Right atrium auricular region (tissue), 2 donors: ENCODE measurements around the gene GUCD1. TPM values are rescaled to one million over a fixed set of nuclear protein-coding genes. Genes with fewer than 3 reads are reported as not detected.

Source experiments
- DNase-seq: peaks from one replicate; pipeline ENCODE4 v3.0.0-alpha.2; 2019; ENCODE audit warnings: low spot score
- H3K27ac ChIP-seq, 2 donors: fragments of 200-600 bp; sonication (generic); 1 replicate in 1 of 2; 2 replicates in 1 of 2; pipeline ENCODE4 v1.5.1; 2016 to 2019
- H3K27me3 ChIP-seq, 2 donors: fragments of 200-600 bp; sonication (generic); one replicate each; pipeline versions ENCODE4 v1.5.1 to v1.6.0; 2017 to 2019
- H3K36me3 ChIP-seq: fragments of 200-600 bp; sonication (generic); one replicate; pipeline ENCODE4 v1.5.1; 2016
- H3K4me1 ChIP-seq, 2 donors: fragments of 200-600 bp; sonication (generic); one replicate each; pipeline versions ENCODE4 v1.5.1 to v1.6.0; 2017 to 2019
- H3K4me3 ChIP-seq, 2 donors: fragments of 200-600 bp; sonication (generic); 1 replicate in 1 of 2; 2 replicates in 1 of 2; pipeline ENCODE4 v1.5.1; 2017 to 2019; ENCODE audit warnings: mild to moderate bottlenecking in 1 of 2, moderate library complexity in 1 of 2
- H3K9me3 ChIP-seq, 2 donors: fragments of 200-600 bp; sonication (generic); one replicate each; pipeline ENCODE4 v1.5.1; 2019
- total RNA-seq, 2 donors: library from RNA; depleted of rRNA; stranded (reverse); fragments of >200 nt; gene quantifications; one replicate each; pipeline ENCODE4 v1.1.0, GENCODE V29; 2016
- TF ChIP-seq, protein P1 (sequence below), 2 donors: fragments of 200-600 bp; sonication (generic); IDR thresholded peaks; one replicate each; pipeline ENCODE4 v1.5.1; 2019; ENCODE audit warnings: antibody characterized with exemption in 2 of 2

GUCD1 gene
- total RNA-seq, 2 donors from 2014 or later, result 132 to 147 TPM

DNA sequence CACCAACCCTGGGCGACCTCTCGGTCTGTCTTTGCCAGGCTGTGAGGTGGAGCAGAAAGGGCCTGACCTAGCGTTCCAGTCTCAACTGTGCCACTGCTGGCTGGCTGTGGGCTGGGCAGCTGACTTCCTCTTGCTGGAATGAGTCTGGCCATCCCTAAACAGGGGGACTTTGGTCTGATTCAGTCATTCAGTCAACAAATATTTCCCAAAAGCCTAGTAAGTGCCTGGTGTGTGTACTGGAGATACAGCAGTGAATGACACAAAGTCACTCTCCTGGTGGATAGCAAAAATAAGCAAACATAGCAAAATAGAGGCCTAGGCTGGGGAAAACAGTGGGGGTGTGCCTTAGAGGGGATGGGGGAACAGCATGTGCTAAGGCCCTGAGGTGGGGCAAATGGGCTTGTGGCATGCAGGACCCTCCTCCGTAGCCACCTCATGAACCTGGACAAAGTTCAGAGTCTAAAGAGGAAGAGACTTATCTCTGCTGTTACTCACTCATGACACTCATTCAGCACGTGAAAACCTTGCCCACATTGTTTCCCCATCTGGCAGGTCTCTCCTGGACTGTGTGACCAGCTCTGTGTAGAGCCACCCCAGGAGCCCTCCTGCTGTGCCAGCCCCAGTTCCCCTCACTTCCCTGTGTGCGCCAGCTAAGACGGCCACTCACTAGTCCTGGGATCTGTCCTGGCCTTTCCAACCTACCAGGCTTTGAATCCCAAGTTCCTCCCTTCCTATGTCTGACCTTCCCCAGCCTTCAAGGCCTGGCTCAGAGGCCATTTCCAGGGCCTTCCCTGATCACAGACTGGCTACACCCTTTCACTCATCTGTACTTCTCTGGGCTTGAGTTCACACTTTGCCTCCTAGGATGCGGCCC lies 4.7 kb downstream of the GUCD1 start:
- H3K9me3 ChIP-seq, result no peaks in the 10 kb centered on the region
- DNase-seq, result no peak
- H3K36me3 ChIP-seq, result peaks cover 35% of the 10 kb centered on the region
- peaks cover 0 to 60% of the 10 kb centered on the region in 2 donors for H3K4me1 ChIP-seq
- TF ChIP-seq, protein P1, sequence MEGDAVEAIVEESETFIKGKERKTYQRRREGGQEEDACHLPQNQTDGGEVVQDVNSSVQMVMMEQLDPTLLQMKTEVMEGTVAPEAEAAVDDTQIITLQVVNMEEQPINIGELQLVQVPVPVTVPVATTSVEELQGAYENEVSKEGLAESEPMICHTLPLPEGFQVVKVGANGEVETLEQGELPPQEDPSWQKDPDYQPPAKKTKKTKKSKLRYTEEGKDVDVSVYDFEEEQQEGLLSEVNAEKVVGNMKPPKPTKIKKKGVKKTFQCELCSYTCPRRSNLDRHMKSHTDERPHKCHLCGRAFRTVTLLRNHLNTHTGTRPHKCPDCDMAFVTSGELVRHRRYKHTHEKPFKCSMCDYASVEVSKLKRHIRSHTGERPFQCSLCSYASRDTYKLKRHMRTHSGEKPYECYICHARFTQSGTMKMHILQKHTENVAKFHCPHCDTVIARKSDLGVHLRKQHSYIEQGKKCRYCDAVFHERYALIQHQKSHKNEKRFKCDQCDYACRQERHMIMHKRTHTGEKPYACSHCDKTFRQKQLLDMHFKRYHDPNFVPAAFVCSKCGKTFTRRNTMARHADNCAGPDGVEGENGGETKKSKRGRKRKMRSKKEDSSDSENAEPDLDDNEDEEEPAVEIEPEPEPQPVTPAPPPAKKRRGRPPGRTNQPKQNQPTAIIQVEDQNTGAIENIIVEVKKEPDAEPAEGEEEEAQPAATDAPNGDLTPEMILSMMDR (IDR thresholded peaks at IDR 0.05), result no peak
- no peaks in the 10 kb centered on the region for H3K27me3 ChIP-seq
- peak overlapping the region; percentile 59 to 65 for H3K27ac ChIP-seq
- no peak overlapping the region for H3K4me3 ChIP-seq

DNA sequence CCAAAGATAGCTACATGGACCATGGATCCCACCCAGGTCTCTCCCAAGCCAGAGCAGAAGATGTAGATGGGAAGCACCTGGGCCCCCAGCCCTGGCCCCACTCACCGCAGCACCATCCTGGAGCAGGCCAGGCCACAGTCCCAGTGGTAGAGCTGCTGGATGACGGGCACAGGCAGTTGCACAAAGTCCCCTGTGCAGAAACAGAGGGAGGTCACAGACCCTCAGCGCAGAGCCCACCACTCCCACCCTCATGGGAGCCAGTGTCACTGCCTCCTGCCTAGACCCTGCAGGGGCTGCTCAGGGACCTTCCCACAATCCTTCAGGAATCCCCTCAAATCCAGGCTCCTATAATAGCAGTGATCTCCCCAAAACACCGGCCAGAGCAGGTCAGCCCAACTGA lies 6.1 kb downstream of the GUCD1 start:
- Histone ChIP-seq H3K27ac (no peak overlapping the region), H3K9me3 (no peaks in the 10 kb centered on the region), H3K36me3 (peaks cover 46% of the 10 kb centered on the region), H3K4me3 (no peak overlapping the region), H3K4me1 (peaks cover 0 to 68% of the 10 kb centered on the region in 2 donors), H3K27me3 (no peaks in the 10 kb centered on the region)
- TF ChIP-seq, protein P1 (IDR thresholded peaks at IDR 0.05), result no peak
- DNase-seq, result no peak

DNA sequence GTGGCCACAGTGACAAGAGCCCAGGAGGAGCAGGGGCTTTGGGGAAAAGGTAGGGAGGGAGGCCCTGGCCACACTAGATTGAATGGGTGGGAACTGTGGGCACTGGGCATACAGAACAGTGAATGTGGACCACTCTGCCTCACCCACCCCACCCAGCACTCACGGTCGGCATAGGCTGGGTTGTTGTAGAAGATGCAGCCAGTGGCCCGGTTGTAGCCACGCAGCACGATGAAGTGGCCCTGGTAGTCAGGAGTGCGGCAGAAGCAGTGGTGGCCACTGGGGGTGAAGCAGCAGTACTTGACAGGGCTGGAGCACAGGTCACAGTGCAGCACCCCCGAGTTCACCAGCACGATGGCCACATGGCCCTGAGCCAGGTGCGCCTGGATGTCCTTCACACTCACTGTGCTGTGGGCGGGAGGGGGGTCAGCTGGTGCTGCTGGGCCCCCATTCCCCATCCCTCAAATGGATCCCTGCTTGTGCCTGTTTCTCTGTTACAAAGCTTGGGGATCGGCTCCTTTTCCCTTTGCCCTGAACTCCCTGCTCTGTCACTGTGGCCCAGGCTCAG lies 11.2 kb downstream of the GUCD1 start:
- no peak for DNase-seq

DNA sequence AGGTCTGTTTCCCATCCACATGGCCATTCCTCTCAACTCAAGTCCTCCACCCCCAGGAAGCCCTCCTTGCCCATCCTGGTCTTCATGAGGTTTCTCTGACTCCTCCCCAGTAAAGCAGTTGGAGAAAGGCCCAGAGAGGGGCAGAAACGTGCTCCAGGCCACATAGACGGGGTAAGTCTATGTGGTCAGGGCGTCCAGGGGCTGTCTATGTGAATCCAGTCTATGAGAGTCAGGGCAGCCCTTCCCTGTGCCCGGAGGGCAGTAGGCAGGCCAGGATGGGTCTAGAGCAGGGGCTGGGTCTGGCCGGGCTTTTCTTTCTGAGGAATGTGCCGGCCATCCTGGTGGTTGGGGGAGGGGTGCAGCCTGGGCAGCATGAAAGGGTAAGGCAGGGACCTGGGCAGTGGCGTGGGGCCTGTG lies 11.7 kb downstream of the GUCD1 start:
- Histone ChIP-seq H3K9me3 (no peaks in the 10 kb centered on the region), H3K36me3 (peaks cover 78% of the 10 kb centered on the region), H3K27ac (peak overlapping the region in 1 of 2 donors; percentile 14), H3K27me3 (no peaks in the 10 kb centered on the region), H3K4me3 (no peak overlapping the region), H3K4me1 (peaks cover 0 to 44% of the 10 kb centered on the region in 2 donors)
- DNase-seq, result no peak
- TF ChIP-seq, protein P1 (IDR thresholded peaks at IDR 0.05), result no peak

More for the DNA sequence above, 11.2 kb downstream of the GUCD1 start:
- TF ChIP-seq, protein P1 (IDR thresholded peaks at IDR 0.05), result no peak
- no peaks in the 10 kb centered on the region for H3K9me3 ChIP-seq
- H3K27me3 ChIP-seq, result no peaks in the 10 kb centered on the region
- no peak overlapping the region for H3K27ac ChIP-seq
- no peak overlapping the region for H3K4me3 ChIP-seq
- H3K4me1 ChIP-seq, result peaks cover 0 to 45% of the 10 kb centered on the region in 2 donors
- peaks cover 83% of the 10 kb centered on the region for H3K36me3 ChIP-seq

DNA sequence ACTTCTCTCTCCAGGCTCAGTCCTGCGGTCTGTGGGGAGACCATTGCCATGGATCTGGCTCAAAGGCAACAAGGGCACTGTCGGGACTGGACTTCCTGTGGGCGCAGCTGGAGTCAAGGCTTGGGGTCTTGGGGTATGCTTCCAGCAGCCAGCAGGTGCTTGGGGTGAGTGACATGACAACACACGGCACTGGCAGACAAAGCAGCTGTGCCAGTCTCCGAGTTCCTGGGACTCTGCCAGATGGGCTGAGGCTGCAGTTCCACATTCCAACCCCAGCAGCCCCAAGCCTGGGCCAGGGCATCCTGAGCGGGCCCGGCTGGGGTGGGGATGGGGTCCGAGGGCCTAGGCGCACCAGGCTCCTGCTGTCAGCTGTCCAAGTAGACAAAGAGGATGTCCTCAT lies 12.3 kb downstream of the GUCD1 start:
- H3K4me3 ChIP-seq, result no peak overlapping the region
- no peaks in the 10 kb centered on the region for H3K27me3 ChIP-seq
- H3K9me3 ChIP-seq, result no peaks in the 10 kb centered on the region
- peak overlapping the region; percentile 14 to 40 for H3K27ac ChIP-seq
- TF ChIP-seq, protein P1 (IDR thresholded peaks at IDR 0.05), result no peak
- H3K36me3 ChIP-seq, result peaks cover 72% of the 10 kb centered on the region
- peaks cover 0 to 44% of the 10 kb centered on the region in 2 donors for H3K4me1 ChIP-seq
- no peak for DNase-seq
